OCI-LY3 (cell line): Measurements from ENCODE around the gene INAFM2.
A peak's percentile ranks its signal among the peaks of the same experiment; 100 is the strongest.

Source experiments
- H2AFZ ChIP-seq: fragments of 200-600, 300-600 bp; shearing (Covaris generic); 2 replicates; pipeline ENCODE4 v1.6.0; 2014; ENCODE audit warnings: antibody characterized with exemption, low read depth, low read length
- H3K27ac ChIP-seq: fragments of 200-600, 300-600 bp; sonication (generic); 2 replicates; pipeline ENCODE4 v1.5.1; 2014; ENCODE audit warnings: mild to moderate bottlenecking, low read length, moderate library complexity, mixed read lengths
- H3K27me3 ChIP-seq: fragments of 200-600, 300-600 bp; sonication (generic); 2 replicates; pipeline ENCODE4 v1.6.1; 2014; ENCODE audit warnings: low read depth, low read length, mixed read lengths
- H3K36me3 ChIP-seq: fragments of 200-600, 300-600 bp; sonication (generic); replicated peaks from 2 replicates; pipeline ENCODE3; 2014; ENCODE audit warnings: low read depth, low read length, mixed read lengths
- H3K4me1 ChIP-seq: fragments of 300-600, 200-600 bp; sonication (generic); 2 replicates; pipeline ENCODE4 v1.6.1; 2014; ENCODE audit warnings: low read length, mixed read lengths
- H3K4me2 ChIP-seq: fragments of 200-600, 300-600 bp; sonication (generic); 2 replicates; pipeline ENCODE4 v1.6.1; 2014; ENCODE audit warnings: low read length, mixed read lengths
- H3K4me3 ChIP-seq: fragments of 300-600, 200-600 bp; sonication (generic); 2 replicates; pipeline ENCODE4 v1.5.1; 2014; ENCODE audit warnings: antibody characterized with exemption, mild to moderate bottlenecking, low read length, moderate library complexity
- H3K79me2 ChIP-seq: fragments of 300-600, 200-600 bp; shearing (Covaris generic); 2 replicates; pipeline ENCODE4 v1.6.1; 2014; ENCODE audit warnings: mild to moderate bottlenecking, low read length, mixed read lengths
- H3K9ac ChIP-seq: fragments of 300-600, 200-600 bp; shearing (Covaris generic); 2 replicates; pipeline ENCODE4 v1.6.0; 2014; ENCODE audit warnings: mild to moderate bottlenecking, low read length, moderate library complexity
- H3K9me3 ChIP-seq: fragments of 200-600, 300-600 bp; shearing (Covaris generic); 2 replicates; pipeline ENCODE4 v1.6.1; 2014; ENCODE audit warnings: low read length, mixed read lengths; ENCODE audit not compliant: insufficient read depth
- H4K20me1 ChIP-seq: fragments of 200-600, 300-600 bp; sonication (generic); 2 replicates; pipeline ENCODE4 v1.6.1; 2016; ENCODE audit warnings: low read length, mixed read lengths; ENCODE audit not compliant: insufficient read depth
- CTCF ChIP-seq: fragments of 200-600, 300-600 bp; sonication (generic); IDR thresholded peaks from 2 replicates; pipeline ENCODE4 v1.5.1; 2014; ENCODE audit warnings: antibody characterized with exemption, low read length, low read depth
- EZH2phosphoT487 ChIP-seq: fragments of 200-600 bp; shearing (Covaris generic); IDR thresholded peaks from 2 replicates; pipeline ENCODE4 v1.6.1; 2018; ENCODE audit warnings: antibody characterized with exemption, mixed run types, low read depth

INAFM2 gene

GRCh38 chr15:40369971-40370370 is 46.5 kb downstream of the INAFM2 start:
- H3K79me2 ChIP-seq, result no peaks in the 10 kb centered on the region
- no peak overlapping the region for H2AFZ ChIP-seq
- peaks cover 32% of the 10 kb centered on the region for H3K4me1 ChIP-seq
- H3K4me3 ChIP-seq, result no peak overlapping the region
- H3K4me2 ChIP-seq, result no peak overlapping the region
- H3K27ac ChIP-seq, result no peak overlapping the region
- no peaks in the 10 kb centered on the region for H3K36me3 ChIP-seq
- TF ChIP-seq CTCF, result no peak
- no peak for TF ChIP-seq EZH2phosphoT487
- peaks cover 10% of the 10 kb centered on the region; the same call in 1 of the 2 replicates for H3K27me3 ChIP-seq
- no peaks in the 10 kb centered on the region for H3K9me3 ChIP-seq
- H3K9ac ChIP-seq, result no peak overlapping the region
- H4K20me1 ChIP-seq, result no peaks in the 10 kb centered on the region

- no peak for TF ChIP-seq CTCF
- TF ChIP-seq EZH2phosphoT487, result no peak
- no peak overlapping the region for H3K4me3 ChIP-seq
- H2AFZ ChIP-seq, result no peak overlapping the region
- H3K27ac ChIP-seq, result no peak overlapping the region
- no peak overlapping the region for H3K9ac ChIP-seq
- no peaks in the 10 kb centered on the region for H4K20me1 ChIP-seq
- H3K79me2 ChIP-seq, result no peaks in the 10 kb centered on the region
- peaks cover 20% of the 10 kb centered on the region for H3K4me1 ChIP-seq
- H3K36me3 ChIP-seq, result no peaks in the 10 kb centered on the region
- peak overlapping the region; percentile 9; the same call in 1 of the 2 replicates for H3K4me2 ChIP-seq
- no peaks in the 10 kb centered on the region for H3K9me3 ChIP-seq
- H3K27me3 ChIP-seq, result peaks cover 10% of the 10 kb centered on the region; the same call in 1 of the 2 replicates
These were observed 49.5 kb downstream of the INAFM2 start for GRCh38 chr15:40372981-40373380.
